Liver (tissue), 3 donors: ENCODE measurements around the gene CUX1.

Source experiments
- EGR1 ChIP-seq, 2 donors: IDR thresholded peaks; 2 replicates each; pipeline ENCODE4 v1.6.1; 2016 to 2018; ENCODE audit warnings: antibody characterized with exemption in 2 of 2, low read depth in 2 of 2
- FOXA1 ChIP-seq: IDR thresholded peaks from 2 replicates; pipeline ENCODE4 v1.6.1; 2016; ENCODE audit warnings: antibody characterized with exemption
- GABPA ChIP-seq, 2 donors: IDR thresholded peaks in 1 of 2; conservative IDR thresholded peaks in 1 of 2; 2 replicates each; pipeline ENCODE4 v1.6.1; 2016; ENCODE audit warnings: antibody characterized with exemption in 2 of 2, mild to moderate bottlenecking in 1 of 2, moderate library complexity in 1 of 2
- HNF4G ChIP-seq: IDR thresholded peaks from 2 replicates; pipeline ENCODE4 v1.6.1; 2016; ENCODE audit warnings: antibody characterized with exemption
- JUND ChIP-seq, 2 donors: IDR thresholded peaks; 2 replicates each; pipeline ENCODE4 v1.6.1; 2016; ENCODE audit warnings: antibody characterized with exemption in 2 of 2
- SP1 ChIP-seq: IDR thresholded peaks from 2 replicates; pipeline ENCODE4 v1.6.1; 2018; ENCODE audit warnings: antibody characterized with exemption, mild to moderate bottlenecking
- TAF1 ChIP-seq: conservative IDR thresholded peaks from 2 replicates; pipeline ENCODE4 v1.6.1; 2016; ENCODE audit warnings: antibody characterized with exemption, mild to moderate bottlenecking
- YY1 ChIP-seq: IDR thresholded peaks from 2 replicates; pipeline ENCODE4 v1.6.1; 2016; ENCODE audit warnings: antibody characterized with exemption, mild to moderate bottlenecking
- TF ChIP-seq, protein P1 (sequence below): IDR thresholded peaks from 2 replicates; pipeline ENCODE4 v1.6.1; 2016; ENCODE audit warnings: antibody characterized with exemption, mild to moderate bottlenecking
- TF ChIP-seq, protein P2 (sequence below): fragments of 150-350 bp; IDR thresholded peaks from 2 replicates; pipeline ENCODE4 v1.5.1; 2017; ENCODE audit warnings: improper control_type of control experiment, low read depth, low read length; ENCODE audit not compliant: missing input control
- TF ChIP-seq, protein P3 (sequence below): IDR thresholded peaks from 2 replicates; pipeline ENCODE4 v1.6.1; 2016; ENCODE audit warnings: antibody characterized with exemption
- donor health status: healthy.
- donor health status: healthy.

DNA sequence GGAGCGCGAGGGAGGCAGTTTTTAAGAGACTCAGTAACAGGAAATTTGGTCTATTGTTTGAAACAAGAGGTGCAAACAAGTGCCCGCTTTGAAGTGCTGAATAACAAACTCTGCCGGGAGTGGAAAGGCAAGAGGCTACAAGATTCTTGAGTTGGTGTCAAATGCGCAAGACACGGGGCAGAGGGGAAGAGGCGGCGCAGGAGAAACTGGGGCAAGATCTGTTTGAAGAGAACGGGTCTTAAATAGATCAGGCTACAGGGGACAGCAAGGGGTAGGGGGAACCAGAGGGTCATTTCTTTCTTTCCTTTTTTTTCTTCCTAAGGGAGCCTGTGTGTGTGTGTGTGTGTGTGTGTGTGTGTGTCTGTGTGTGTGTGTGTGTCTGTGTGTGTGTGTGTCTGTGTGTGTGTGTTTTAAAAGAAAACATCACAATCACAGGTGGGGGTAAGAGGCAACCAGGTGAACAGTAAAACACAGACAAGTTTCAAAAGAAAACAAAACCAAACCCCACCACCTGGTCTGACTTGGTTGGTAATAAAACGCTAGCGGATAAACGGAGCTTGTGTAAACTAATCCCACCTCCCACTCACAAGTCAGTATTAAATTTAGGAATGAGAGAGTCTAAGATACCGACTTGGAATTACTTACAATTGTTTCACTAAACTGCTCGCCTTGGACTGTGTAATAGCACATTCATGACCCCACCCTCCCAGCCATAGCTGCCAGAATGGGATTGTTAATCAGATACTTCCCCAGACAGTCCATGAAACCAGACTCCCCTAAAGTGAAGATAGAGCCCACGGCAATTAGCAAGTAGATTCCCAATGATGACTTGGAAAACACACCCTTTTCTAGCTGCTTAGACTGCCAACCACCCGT is 13.1 kb upstream of the CUX1 start:
- TF ChIP-seq, protein P1, sequence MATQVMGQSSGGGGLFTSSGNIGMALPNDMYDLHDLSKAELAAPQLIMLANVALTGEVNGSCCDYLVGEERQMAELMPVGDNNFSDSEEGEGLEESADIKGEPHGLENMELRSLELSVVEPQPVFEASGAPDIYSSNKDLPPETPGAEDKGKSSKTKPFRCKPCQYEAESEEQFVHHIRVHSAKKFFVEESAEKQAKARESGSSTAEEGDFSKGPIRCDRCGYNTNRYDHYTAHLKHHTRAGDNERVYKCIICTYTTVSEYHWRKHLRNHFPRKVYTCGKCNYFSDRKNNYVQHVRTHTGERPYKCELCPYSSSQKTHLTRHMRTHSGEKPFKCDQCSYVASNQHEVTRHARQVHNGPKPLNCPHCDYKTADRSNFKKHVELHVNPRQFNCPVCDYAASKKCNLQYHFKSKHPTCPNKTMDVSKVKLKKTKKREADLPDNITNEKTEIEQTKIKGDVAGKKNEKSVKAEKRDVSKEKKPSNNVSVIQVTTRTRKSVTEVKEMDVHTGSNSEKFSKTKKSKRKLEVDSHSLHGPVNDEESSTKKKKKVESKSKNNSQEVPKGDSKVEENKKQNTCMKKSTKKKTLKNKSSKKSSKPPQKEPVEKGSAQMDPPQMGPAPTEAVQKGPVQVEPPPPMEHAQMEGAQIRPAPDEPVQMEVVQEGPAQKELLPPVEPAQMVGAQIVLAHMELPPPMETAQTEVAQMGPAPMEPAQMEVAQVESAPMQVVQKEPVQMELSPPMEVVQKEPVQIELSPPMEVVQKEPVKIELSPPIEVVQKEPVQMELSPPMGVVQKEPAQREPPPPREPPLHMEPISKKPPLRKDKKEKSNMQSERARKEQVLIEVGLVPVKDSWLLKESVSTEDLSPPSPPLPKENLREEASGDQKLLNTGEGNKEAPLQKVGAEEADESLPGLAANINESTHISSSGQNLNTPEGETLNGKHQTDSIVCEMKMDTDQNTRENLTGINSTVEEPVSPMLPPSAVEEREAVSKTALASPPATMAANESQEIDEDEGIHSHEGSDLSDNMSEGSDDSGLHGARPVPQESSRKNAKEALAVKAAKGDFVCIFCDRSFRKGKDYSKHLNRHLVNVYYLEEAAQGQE: no peak
- no peak for TF ChIP-seq GABPA (IDR thresholded peaks at IDR 0.05 in 1 of 2, conservative IDR thresholded peaks at IDR 0.05 in 1 of 2)
- TF ChIP-seq, protein P2, sequence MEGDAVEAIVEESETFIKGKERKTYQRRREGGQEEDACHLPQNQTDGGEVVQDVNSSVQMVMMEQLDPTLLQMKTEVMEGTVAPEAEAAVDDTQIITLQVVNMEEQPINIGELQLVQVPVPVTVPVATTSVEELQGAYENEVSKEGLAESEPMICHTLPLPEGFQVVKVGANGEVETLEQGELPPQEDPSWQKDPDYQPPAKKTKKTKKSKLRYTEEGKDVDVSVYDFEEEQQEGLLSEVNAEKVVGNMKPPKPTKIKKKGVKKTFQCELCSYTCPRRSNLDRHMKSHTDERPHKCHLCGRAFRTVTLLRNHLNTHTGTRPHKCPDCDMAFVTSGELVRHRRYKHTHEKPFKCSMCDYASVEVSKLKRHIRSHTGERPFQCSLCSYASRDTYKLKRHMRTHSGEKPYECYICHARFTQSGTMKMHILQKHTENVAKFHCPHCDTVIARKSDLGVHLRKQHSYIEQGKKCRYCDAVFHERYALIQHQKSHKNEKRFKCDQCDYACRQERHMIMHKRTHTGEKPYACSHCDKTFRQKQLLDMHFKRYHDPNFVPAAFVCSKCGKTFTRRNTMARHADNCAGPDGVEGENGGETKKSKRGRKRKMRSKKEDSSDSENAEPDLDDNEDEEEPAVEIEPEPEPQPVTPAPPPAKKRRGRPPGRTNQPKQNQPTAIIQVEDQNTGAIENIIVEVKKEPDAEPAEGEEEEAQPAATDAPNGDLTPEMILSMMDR: no peak
- TF ChIP-seq YY1: no peak
- no peak for TF ChIP-seq SP1
- TF ChIP-seq TAF1: no peak
- TF ChIP-seq, protein P3, sequence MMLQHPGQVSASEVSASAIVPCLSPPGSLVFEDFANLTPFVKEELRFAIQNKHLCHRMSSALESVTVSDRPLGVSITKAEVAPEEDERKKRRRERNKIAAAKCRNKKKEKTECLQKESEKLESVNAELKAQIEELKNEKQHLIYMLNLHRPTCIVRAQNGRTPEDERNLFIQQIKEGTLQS: no peak
- TF ChIP-seq EGR1 (IDR thresholded peaks at IDR 0.05; ENCODE audit: low read depth in 2 of 2): no peak
- TF ChIP-seq FOXA1: no peak
- TF ChIP-seq HNF4G: no peak
- TF ChIP-seq JUND (IDR thresholded peaks at IDR 0.05): no peak
